NCI-H1930 (cell line): ENCODE results near the gene IL20RB.
"Not testable (repeated sequence)": the region's sequence is repeated elsewhere in the genome, so short reads cannot be mapped to it uniquely, and the experiment has no call there.

ENCODE experiments used
- DNase-seq, 2 experiments: peaks; one replicate each; lab custom pipeline; 2025; lab: John Stamatoyannopoulos, UW

The IL20RB gene

GRCh38 chr3:136946978-136947377, 10.8 kb upstream of the IL20RB start:
- DNase-seq, result no peak

GRCh38 chr3:136947477-136947876, 10.3 kb upstream of the IL20RB start:
- no peak for DNase-seq

GRCh38 chr3:136949146-136949545, 8.6 kb upstream of the IL20RB start:
- DNase-seq, result no peak

- DNase-seq, result no peak
These were observed 8.1 kb upstream of the IL20RB start for GRCh38 chr3:136949708-136950107.

GRCh38 chr3:136950623-136951022, 7.2 kb upstream of the IL20RB start:
- no peak for DNase-seq

GRCh38 chr3:136952292-136952691, 5.5 kb upstream of the IL20RB start:
- no peak for DNase-seq

GRCh38 chr3:136954251-136954650, 3.5 kb upstream of the IL20RB start:
- no peak for DNase-seq

GRCh38 chr3:136954980-136955780, 2.6 kb upstream of the IL20RB start:
- no peak for DNase-seq

- no peak for DNase-seq
These were observed 2.0 kb upstream of the IL20RB start for GRCh38 chr3:136955813-136956212.

- no peak for DNase-seq
These were observed 812 bp upstream of the IL20RB start for GRCh38 chr3:136956971-136957370.

- no peak for DNase-seq
These were observed 1.2 kb downstream of the IL20RB start for GRCh38 chr3:136958939-136959338.

- DNase-seq, result no peak
These were observed 1.8 kb downstream of the IL20RB start for GRCh38 chr3:136959599-136959998.

GRCh38 chr3:136960838-136961836, 3.4 kb downstream of the IL20RB start:
- no peak for DNase-seq

- DNase-seq, result no peak
These were observed 5.1 kb downstream of the IL20RB start for GRCh38 chr3:136962927-136963326.

GRCh38 chr3:136969539-136969938, 11.8 kb downstream of the IL20RB start:
- DNase-seq, result not testable (repeated sequence)

GRCh38 chr3:136973352-136973751, 15.6 kb downstream of the IL20RB start:
- no peak for DNase-seq

GRCh38 chr3:136974670-136975069, 16.9 kb downstream of the IL20RB start:
- DNase-seq, result peak in 1 of 2 experiments; percentile 3

- no peak for DNase-seq
These were observed 21.4 kb downstream of the IL20RB start for GRCh38 chr3:136979204-136979603.

GRCh38 chr3:136979684-136980083, 21.9 kb downstream of the IL20RB start:
- DNase-seq, result no peak

GRCh38 chr3:136982033-136982432, 24.2 kb downstream of the IL20RB start:
- no peak for DNase-seq

- no peak for DNase-seq
These were observed 24.8 kb downstream of the IL20RB start for GRCh38 chr3:136982520-136983138.

- no peak for DNase-seq
These were observed 27.1 kb downstream of the IL20RB start for GRCh38 chr3:136984837-136985236.
